ENCODE data around the gene CNN3.

DNA sequence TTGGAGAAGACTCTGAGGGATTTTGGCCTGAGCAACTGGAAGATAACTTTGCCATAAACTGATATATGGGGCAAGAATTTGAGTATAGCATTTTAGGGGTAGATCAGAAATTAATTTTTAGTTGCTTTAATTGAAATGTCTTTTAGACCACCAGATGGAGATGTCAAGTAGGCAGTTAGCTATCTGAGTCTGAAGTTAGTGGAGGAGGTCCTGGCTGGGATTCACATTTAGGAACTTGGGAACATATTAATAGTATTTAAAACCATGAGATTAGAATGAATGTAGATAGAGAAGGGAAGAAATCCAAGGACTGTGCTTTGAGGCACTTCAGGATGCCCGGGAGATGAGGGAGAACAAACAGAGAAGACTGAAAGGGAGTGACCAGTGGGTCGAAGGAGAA is 74.1 kb downstream of the CNN3 start:
- no peak for TF ChIP-seq HNF4G (IDR thresholded peaks at IDR 0.05)
- TF ChIP-seq, protein P1, sequence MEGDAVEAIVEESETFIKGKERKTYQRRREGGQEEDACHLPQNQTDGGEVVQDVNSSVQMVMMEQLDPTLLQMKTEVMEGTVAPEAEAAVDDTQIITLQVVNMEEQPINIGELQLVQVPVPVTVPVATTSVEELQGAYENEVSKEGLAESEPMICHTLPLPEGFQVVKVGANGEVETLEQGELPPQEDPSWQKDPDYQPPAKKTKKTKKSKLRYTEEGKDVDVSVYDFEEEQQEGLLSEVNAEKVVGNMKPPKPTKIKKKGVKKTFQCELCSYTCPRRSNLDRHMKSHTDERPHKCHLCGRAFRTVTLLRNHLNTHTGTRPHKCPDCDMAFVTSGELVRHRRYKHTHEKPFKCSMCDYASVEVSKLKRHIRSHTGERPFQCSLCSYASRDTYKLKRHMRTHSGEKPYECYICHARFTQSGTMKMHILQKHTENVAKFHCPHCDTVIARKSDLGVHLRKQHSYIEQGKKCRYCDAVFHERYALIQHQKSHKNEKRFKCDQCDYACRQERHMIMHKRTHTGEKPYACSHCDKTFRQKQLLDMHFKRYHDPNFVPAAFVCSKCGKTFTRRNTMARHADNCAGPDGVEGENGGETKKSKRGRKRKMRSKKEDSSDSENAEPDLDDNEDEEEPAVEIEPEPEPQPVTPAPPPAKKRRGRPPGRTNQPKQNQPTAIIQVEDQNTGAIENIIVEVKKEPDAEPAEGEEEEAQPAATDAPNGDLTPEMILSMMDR (IDR thresholded peaks at IDR 0.05; ENCODE audit: low read depth, low read length, missing input control) = peak; percentile 14
- TF ChIP-seq, protein P2, sequence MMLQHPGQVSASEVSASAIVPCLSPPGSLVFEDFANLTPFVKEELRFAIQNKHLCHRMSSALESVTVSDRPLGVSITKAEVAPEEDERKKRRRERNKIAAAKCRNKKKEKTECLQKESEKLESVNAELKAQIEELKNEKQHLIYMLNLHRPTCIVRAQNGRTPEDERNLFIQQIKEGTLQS (IDR thresholded peaks at IDR 0.05) = no peak
- TF ChIP-seq TAF1 (conservative IDR thresholded peaks at IDR 0.05) = no peak
- TF ChIP-seq RAD21 (IDR thresholded peaks at IDR 0.05) = peak; percentile 46 to 63
- TF ChIP-seq EGR1 (IDR thresholded peaks at IDR 0.05; ENCODE audit: low read depth in 2 of 2) = no peak
- TF ChIP-seq, protein P3, sequence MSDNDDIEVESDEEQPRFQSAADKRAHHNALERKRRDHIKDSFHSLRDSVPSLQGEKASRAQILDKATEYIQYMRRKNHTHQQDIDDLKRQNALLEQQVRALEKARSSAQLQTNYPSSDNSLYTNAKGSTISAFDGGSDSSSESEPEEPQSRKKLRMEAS (IDR thresholded peaks at IDR 0.05) = no peak
- TF ChIP-seq GABPA (IDR thresholded peaks at IDR 0.05 in 1 of 2, conservative IDR thresholded peaks at IDR 0.05 in 1 of 2) = no peak
- TF ChIP-seq, protein P4, sequence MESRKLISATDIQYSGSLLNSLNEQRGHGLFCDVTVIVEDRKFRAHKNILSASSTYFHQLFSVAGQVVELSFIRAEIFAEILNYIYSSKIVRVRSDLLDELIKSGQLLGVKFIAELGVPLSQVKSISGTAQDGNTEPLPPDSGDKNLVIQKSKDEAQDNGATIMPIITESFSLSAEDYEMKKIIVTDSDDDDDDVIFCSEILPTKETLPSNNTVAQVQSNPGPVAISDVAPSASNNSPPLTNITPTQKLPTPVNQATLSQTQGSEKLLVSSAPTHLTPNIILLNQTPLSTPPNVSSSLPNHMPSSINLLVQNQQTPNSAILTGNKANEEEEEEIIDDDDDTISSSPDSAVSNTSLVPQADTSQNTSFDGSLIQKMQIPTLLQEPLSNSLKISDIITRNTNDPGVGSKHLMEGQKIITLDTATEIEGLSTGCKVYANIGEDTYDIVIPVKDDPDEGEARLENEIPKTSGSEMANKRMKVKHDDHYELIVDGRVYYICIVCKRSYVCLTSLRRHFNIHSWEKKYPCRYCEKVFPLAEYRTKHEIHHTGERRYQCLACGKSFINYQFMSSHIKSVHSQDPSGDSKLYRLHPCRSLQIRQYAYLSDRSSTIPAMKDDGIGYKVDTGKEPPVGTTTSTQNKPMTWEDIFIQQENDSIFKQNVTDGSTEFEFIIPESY (IDR thresholded peaks at IDR 0.05) = no peak

Data from liver (tissue), 3 donors.